Upper lobe of left lung (tissue), 6 donors: Measurements from ENCODE around the gene GCFC2. TPM values are rescaled to one million over a fixed set of nuclear protein-coding genes. Genes with fewer than 3 reads are reported as not detected.
A peak's percentile ranks its signal among the peaks of the same experiment; 100 is the strongest.
"Not testable (repeated sequence)": the region's sequence is repeated elsewhere in the genome, so short reads cannot be mapped to it uniquely, and the experiment has no call there.

Experiments used
- ATAC-seq, 2 donors: fragments of 200-7000 bp; cut with Tn5 transposase; one replicate each; pipeline ENCODE4 v1.9.1; 2022; ENCODE audit warnings: mild to moderate bottlenecking in 2 of 2, moderate library complexity in 2 of 2; ENCODE audit not compliant: low FRiP score in 2 of 2
- DNase-seq, 2 donors: peaks; one replicate each; pipeline ENCODE4 v3.0.0-alpha.2; 2019 to 2020
- H3K27ac ChIP-seq, 4 donors: fragments of 200-600 bp; sonication (generic); one replicate each; pipeline ENCODE4 v1.5.1; 2016 to 2019
- H3K27me3 ChIP-seq, 4 donors: fragments of 200-600 bp; sonication (generic); one replicate each; pipeline ENCODE4 v1.5.1; 2017 to 2019
- H3K36me3 ChIP-seq, 4 donors: fragments of 200-600 bp; sonication (generic); one replicate each; pipeline ENCODE4 v1.5.1; 2016 to 2019
- H3K4me1 ChIP-seq, 4 donors: fragments of 200-600 bp; sonication (generic); one replicate each; pipeline ENCODE4 v1.5.1; 2018 to 2019
- H3K4me3 ChIP-seq, 4 donors: fragments of 200-600 bp; sonication (generic); one replicate each; pipeline ENCODE4 v1.5.1; 2017 to 2019; ENCODE audit warnings: mild to moderate bottlenecking in 2 of 4, moderate library complexity in 1 of 4
- H3K9me3 ChIP-seq, 4 donors: fragments of 200-600 bp; sonication (generic); one replicate each; pipeline ENCODE4 v1.5.1; 2018 to 2019
- CTCF ChIP-seq, 6 experiments: fragments of 450-650 bp in 4 of 6; fragments of 200-600 bp in 2 of 6; sonication (generic) in 2 of 6; IDR thresholded peaks; one replicate each; pipeline ENCODE4 v1.5.1; 2016 to 2019; ENCODE audit warnings: antibody characterized with exemption in 6 of 6
- EP300 ChIP-seq, 4 donors: sonication (generic); formaldehyde crosslinking; IDR thresholded peaks; one replicate each; pipeline ENCODE4 v1.5.1; 2017; ENCODE audit warnings: antibody characterized with exemption in 4 of 4, control low read depth in 2 of 4
- POLR2A ChIP-seq, 4 donors: fragments of 450-650 bp; IDR thresholded peaks; one replicate each; pipeline ENCODE4 v1.5.1; 2016 to 2017; ENCODE audit warnings: antibody characterized with exemption in 4 of 4, mild to moderate bottlenecking in 2 of 4
- POLR2AphosphoS5 ChIP-seq, 2 donors: sonication (generic); formaldehyde crosslinking; IDR thresholded peaks; one replicate each; pipeline ENCODE4 v1.5.1; 2017; ENCODE audit warnings: antibody characterized with exemption in 2 of 2
- WGBS, 2 donors: methylation state at CpG; one replicate each; pipeline ENCODE4 v1.1.5; 2017 to 2018; 5-methylcytosine and 5-hydroxymethylcytosine counted together
- total RNA-seq, 6 donors: library from RNA; depleted of rRNA in 4 of 6; stranded (reverse); fragments of >200 nt in 4 of 6; gene quantifications; one replicate each; pipeline versions ENCODE4 v1.1.0 to v1.2.1, GENCODE V29; 2016 to 2021
- donor health status: DM: no; HTN: no; CAD: no; lungs with moderate emphysema.
- donor health status: DM: no; HTN: yes; CAD: no; lungs with severe emphysema.

The GCFC2 gene
- total RNA-seq, 6 donors from 2014 or later = 13.7 to 75.4 (median 26.4) TPM

DNA sequence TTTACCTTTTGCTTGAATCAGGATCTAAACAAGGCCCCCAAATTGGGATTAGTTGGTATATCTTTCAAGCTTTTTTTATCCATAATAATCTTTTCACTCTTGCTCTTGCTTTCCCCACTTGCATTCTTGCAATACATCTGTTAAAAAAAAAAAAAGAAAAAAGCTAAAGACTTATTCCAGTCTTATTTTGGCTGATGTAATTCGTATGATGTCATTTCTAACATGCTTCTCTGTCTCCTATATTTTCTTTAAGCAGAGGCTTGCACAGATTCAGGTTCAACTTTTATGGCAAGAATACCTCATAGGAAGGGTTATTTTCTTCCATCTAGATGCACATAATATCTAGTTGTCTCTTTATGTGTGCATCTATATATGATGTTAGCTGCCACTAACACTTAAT, 9.8 kb upstream of the GCFC2 start:
- H3K27ac ChIP-seq = no peak overlapping the region
- DNase-seq (no peak), ATAC-seq (no peak)
- H3K4me1 ChIP-seq = no peaks in the 10 kb centered on the region
- no peak for TF ChIP-seq POLR2AphosphoS5 (IDR thresholded peaks at IDR 0.05)
- TF ChIP-seq EP300 (IDR thresholded peaks at IDR 0.05) = no peak
- TF ChIP-seq POLR2A (IDR thresholded peaks at IDR 0.05) = no peak
- TF ChIP-seq CTCF (IDR thresholded peaks at IDR 0.05) = no peak
- H3K4me3 ChIP-seq = no peak overlapping the region
- no peaks in the 10 kb centered on the region for H3K9me3 ChIP-seq
- no peaks in the 10 kb centered on the region for H3K36me3 ChIP-seq
- WGBS, 2 donors = 85 to 88% methylated on average over 1 of the region's 1 CpG
- no peaks in the 10 kb centered on the region for H3K27me3 ChIP-seq

GRCh38 chr2:75719616-75720015, 8.9 kb upstream of the GCFC2 start:
- no peaks in the 10 kb centered on the region for H3K27me3 ChIP-seq
- DNase-seq (no peak), ATAC-seq (no peak)
- WGBS, 2 donors = 79 to 88% methylated on average over 1 of the region's 1 CpG
- no peak overlapping the region for H3K27ac ChIP-seq
- no peak for TF ChIP-seq POLR2AphosphoS5 (IDR thresholded peaks at IDR 0.05)
- no peak for TF ChIP-seq EP300 (IDR thresholded peaks at IDR 0.05)
- no peak for TF ChIP-seq POLR2A (IDR thresholded peaks at IDR 0.05)
- TF ChIP-seq CTCF (IDR thresholded peaks at IDR 0.05) = no peak
- H3K9me3 ChIP-seq = no peaks in the 10 kb centered on the region
- no peak overlapping the region for H3K4me3 ChIP-seq
- H3K4me1 ChIP-seq = no peaks in the 10 kb centered on the region
- no peaks in the 10 kb centered on the region for H3K36me3 ChIP-seq

DNA sequence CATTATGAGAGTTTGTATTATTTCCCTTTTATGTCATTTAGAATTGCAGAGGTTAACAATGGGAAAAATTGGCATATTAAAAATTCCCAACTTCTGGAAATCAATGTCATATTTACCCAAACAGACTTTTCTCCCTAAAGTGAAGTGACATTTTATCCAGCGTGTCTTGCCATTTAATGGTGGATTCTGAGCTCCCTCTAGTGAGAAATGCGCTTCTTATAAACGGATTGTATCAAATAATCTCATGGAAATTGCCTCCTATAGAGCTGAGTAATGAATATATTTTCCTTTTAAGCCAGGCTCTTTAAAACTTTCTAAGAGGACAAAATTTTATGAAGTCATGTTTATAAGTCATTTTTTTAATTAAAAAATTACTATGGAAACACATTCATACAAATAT, 5.7 kb upstream of the GCFC2 start:
- Histone ChIP-seq H3K36me3 (no peaks in the 10 kb centered on the region), H3K9me3 (no peaks in the 10 kb centered on the region), H3K27me3 (no peaks in the 10 kb centered on the region), H3K4me1 (peaks cover 0 to 1% (median 0%) of the 10 kb centered on the region in 4 donors), H3K27ac (no peak overlapping the region), H3K4me3 (no peak overlapping the region)
- DNase-seq (no peak), ATAC-seq (no peak)
- TF ChIP-seq POLR2AphosphoS5 (IDR thresholded peaks at IDR 0.05) = no peak
- no peak for TF ChIP-seq POLR2A (IDR thresholded peaks at IDR 0.05)
- no peak for TF ChIP-seq EP300 (IDR thresholded peaks at IDR 0.05)
- no peak for TF ChIP-seq CTCF (IDR thresholded peaks at IDR 0.05)
- 57 to 64% methylated on average over 3 of the region's 3 CpGs for WGBS, 2 donors

GRCh38 chr2:75711590-75711989, 875 bp upstream of the GCFC2 start:
- not testable (repeated sequence) for H3K36me3 ChIP-seq, ATAC-seq, H3K27me3 ChIP-seq, H3K9me3 ChIP-seq
- WGBS, 2 donors = 95 to 100% methylated on average over 4 to 21 of the region's 31 CpGs
- Histone ChIP-seq H3K4me3 (peak overlapping the region in 1 of 4 donors; percentile 83), H3K27ac (peak overlapping the region in 2 of 4 donors; percentile 96), H3K4me1 (peaks cover 0 to 27% (median 16%) of the 10 kb centered on the region in 4 donors)
- peak in 1 of 2 donors; percentile 85 for DNase-seq

- ATAC-seq (no peak), DNase-seq (no peak)
- TF ChIP-seq POLR2A (IDR thresholded peaks at IDR 0.05) (no peak), POLR2AphosphoS5 (IDR thresholded peaks at IDR 0.05) (no peak), CTCF (IDR thresholded peaks at IDR 0.05) (no peak)
- peaks cover 0 to 2% (median under 1%) of the 10 kb centered on the region in 4 donors for H3K36me3 ChIP-seq
- peaks cover 0 to 27% (median 16%) of the 10 kb centered on the region in 4 donors for H3K4me1 ChIP-seq
- no peaks in the 10 kb centered on the region for H3K9me3 ChIP-seq
- H3K27me3 ChIP-seq = no peaks in the 10 kb centered on the region
- WGBS, 2 donors = 0 to 1% methylated on average over 6 to 12 of the region's 12 CpGs
- H3K27ac ChIP-seq = peak overlapping the region; percentile 85 to 96 (median 92)
- peak overlapping the region; percentile 40 to 83 (median 72) for H3K4me3 ChIP-seq
These were observed 517 bp downstream of the GCFC2 start for GRCh38 chr2:75710220-75710576.
